Keratinocyte (primary cell): ENCODE data around the gene MND1.

ENCODE experiments used
- EZH2 ChIP-seq: IDR thresholded peaks from one replicate; pipeline ENCODE4 v1.6.1; 2012; ENCODE audit warnings: inconsistent platforms, mild to moderate bottlenecking, low read length, moderate library complexity
- TF ChIP-seq, protein P1 (sequence below), 3 experiments: IDR thresholded peaks in 1 of 3; conservative IDR thresholded peaks in 1 of 3; optimal IDR thresholded peaks in 1 of 3; 2 replicates in 2 of 3; 3 replicates in 1 of 3; pipeline versions ENCODE3 to v1.5.1; 2011; ENCODE audit warnings: low read length in 3 of 3, mild to moderate bottlenecking in 3 of 3, moderate library complexity in 2 of 3, control low read depth in 1 of 3, inconsistent platforms in 1 of 3; ENCODE audit not compliant: insufficient read depth in 2 of 3; ENCODE audit errors: extremely low read depth in 1 of 3

DNA sequence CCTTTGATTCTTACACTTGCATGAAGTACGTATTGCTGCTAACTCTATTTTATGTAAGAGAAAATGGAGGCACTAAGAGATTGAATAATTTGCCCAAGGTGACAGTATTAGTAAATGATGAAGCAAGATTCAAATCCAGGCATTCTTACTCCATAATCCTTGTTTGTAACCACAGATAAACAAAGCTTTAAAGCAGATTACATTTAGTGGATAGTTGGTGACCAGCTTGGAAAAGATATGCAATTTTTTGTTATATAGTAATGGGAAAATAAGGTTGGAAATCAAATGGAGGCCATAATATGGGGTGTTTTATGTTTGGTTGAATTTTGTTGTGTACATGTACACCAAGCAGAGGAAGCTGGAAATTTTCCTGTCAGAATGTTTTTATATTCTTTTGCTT is 30.8 kb downstream of the MND1 start:
- TF ChIP-seq EZH2, result no peak
- TF ChIP-seq, protein P1, sequence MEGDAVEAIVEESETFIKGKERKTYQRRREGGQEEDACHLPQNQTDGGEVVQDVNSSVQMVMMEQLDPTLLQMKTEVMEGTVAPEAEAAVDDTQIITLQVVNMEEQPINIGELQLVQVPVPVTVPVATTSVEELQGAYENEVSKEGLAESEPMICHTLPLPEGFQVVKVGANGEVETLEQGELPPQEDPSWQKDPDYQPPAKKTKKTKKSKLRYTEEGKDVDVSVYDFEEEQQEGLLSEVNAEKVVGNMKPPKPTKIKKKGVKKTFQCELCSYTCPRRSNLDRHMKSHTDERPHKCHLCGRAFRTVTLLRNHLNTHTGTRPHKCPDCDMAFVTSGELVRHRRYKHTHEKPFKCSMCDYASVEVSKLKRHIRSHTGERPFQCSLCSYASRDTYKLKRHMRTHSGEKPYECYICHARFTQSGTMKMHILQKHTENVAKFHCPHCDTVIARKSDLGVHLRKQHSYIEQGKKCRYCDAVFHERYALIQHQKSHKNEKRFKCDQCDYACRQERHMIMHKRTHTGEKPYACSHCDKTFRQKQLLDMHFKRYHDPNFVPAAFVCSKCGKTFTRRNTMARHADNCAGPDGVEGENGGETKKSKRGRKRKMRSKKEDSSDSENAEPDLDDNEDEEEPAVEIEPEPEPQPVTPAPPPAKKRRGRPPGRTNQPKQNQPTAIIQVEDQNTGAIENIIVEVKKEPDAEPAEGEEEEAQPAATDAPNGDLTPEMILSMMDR (optimal IDR thresholded peaks at IDR 0.05 in 1 of 3, IDR thresholded peaks at IDR 0.05 in 1 of 3, conservative IDR thresholded peaks at IDR 0.05 in 1 of 3; ENCODE audit: extremely low read depth in 1 of 3, insufficient read depth in 2 of 3, low read length in 3 of 3), result no peak
